ENCODE data around the gene FKBP1C.

Gene FKBP1C

DNA sequence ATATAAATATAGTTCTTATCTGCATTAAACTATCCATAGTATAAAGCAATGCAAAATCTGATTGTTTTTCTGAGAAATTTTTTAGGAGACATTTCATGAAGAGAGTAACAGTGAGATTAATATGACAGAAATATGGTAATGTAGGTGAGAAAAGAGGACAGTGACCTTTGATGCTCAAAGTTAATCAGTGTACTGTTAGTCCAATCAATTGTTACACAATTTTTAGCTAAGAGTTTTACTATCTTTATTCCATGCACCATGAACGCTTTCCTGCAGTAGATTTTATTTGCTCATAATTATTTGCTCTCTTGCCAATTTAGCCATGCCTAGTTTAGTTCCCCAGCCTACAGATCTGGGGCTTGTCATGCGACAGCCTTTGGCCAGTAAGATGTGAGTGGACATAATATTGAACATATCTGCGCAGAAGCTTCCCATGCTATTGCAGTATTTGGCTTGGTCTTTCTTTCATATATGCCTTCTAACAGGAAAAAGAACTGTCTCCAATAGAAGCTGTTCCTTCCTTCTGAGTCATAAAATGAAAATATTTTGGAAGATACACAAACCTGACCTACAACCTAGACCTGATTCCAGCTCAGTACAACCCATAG lies 38.7 kb downstream of the FKBP1C start:
- no peak for DNase-seq (ENCODE audit: low read depth)
- H3K4me3 ChIP-seq (ENCODE audit: low read depth, low read length): no peak overlapping the region

DNA sequence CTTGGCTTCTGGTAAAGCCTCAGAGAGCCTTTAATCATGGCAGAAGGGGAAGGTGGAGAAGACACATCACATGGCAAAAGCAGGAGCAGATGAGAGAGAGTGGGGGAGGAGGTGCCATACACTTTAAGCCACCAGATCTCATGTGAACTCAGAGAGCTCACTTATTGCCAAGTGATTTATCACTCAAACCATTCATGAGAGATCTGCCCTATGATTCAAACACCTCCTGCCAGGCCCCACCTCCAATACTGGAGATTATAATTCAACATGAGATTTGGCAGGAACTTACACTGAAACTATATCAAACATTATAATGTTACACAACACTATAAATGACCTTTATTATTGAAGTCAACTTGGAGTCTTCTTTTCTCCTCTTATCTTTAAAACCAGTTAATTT lies 47.9 kb downstream of the FKBP1C start:
- H3K4me3 ChIP-seq (ENCODE audit: low read depth, low read length): no peak overlapping the region

DNA sequence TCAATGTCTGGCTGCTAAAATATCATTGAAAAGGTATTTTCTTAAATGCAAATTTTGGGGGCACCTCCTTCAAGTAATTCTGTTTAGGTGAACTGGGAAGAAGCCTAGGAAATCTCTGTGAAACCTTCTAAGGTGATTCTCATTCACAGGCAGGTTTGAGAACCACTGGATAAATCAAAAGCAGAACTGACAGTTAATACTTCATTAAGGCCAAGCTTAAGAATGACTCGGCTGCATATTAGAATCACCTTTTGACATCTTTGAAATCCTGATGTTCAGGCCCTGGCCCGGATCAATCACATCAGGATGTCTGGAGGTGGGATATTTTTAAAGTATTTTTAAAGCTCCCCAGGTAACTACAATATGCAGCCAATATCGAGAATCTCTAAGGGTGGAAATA lies 50.6 kb downstream of the FKBP1C start:
- H3K4me3 ChIP-seq (ENCODE audit: low read depth, low read length): no peak overlapping the region
- no peak for DNase-seq (ENCODE audit: low read depth)

More for the DNA sequence above, 47.9 kb downstream of the FKBP1C start:
- DNase-seq (ENCODE audit: low read depth): no peak

All from skeletal muscle cell (primary cell).